Body of pancreas (tissue), 4 donors: ENCODE data around the gene PDIA2.

Experiments used
- POLR2A ChIP-seq, 3 donors: fragments of 450-650 bp; IDR thresholded peaks; one replicate each; pipeline ENCODE4 v1.6.1; 2016; ENCODE audit warnings: antibody characterized with exemption in 3 of 3, mild to moderate bottlenecking in 2 of 3
- TF ChIP-seq, protein P1 (sequence below), 7 experiments: fragments of 450-650 bp in 4 of 7; fragments of 200-600 bp in 3 of 7; sonication (generic) in 3 of 7; IDR thresholded peaks; one replicate each; pipeline ENCODE4 v1.5.1; 2016 to 2019; ENCODE audit warnings: antibody characterized with exemption in 7 of 7

GRCh38 chr16:259814-260253 lies 23.1 kb upstream of the PDIA2 start:
- TF ChIP-seq, protein P1, sequence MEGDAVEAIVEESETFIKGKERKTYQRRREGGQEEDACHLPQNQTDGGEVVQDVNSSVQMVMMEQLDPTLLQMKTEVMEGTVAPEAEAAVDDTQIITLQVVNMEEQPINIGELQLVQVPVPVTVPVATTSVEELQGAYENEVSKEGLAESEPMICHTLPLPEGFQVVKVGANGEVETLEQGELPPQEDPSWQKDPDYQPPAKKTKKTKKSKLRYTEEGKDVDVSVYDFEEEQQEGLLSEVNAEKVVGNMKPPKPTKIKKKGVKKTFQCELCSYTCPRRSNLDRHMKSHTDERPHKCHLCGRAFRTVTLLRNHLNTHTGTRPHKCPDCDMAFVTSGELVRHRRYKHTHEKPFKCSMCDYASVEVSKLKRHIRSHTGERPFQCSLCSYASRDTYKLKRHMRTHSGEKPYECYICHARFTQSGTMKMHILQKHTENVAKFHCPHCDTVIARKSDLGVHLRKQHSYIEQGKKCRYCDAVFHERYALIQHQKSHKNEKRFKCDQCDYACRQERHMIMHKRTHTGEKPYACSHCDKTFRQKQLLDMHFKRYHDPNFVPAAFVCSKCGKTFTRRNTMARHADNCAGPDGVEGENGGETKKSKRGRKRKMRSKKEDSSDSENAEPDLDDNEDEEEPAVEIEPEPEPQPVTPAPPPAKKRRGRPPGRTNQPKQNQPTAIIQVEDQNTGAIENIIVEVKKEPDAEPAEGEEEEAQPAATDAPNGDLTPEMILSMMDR (IDR thresholded peaks at IDR 0.05) = no peak
- TF ChIP-seq POLR2A (IDR thresholded peaks at IDR 0.05) = no peak
